Body of pancreas (tissue), 4 donors: ENCODE measurements around the gene FKRP. TPM values are rescaled to one million over a fixed set of nuclear protein-coding genes. Genes with fewer than 3 reads are reported as not detected.

ENCODE experiments used
- ATAC-seq: fragments of 150-250 bp; one replicate; pipeline ENCODE4 v1.9.1; 2016
- DNase-seq, 4 donors: peaks; one replicate each; pipeline ENCODE4 v3.0.0-alpha.2; 2019
- H3K27ac ChIP-seq, 4 donors: fragments of 200-600 bp; sonication (generic); 1 replicate in 3 of 4; 2 replicates in 1 of 4; pipeline versions ENCODE4 v1.5.1 to v1.6.1; 2016 to 2019; ENCODE audit warnings: mild to moderate bottlenecking in 1 of 4, mixed read lengths in 1 of 4, moderate library complexity in 1 of 4
- H3K27me3 ChIP-seq, 2 donors: fragments of 200-600 bp; sonication (generic); one replicate each; pipeline ENCODE4 v1.6.0; 2016; ENCODE audit warnings: mild to moderate bottlenecking in 1 of 2
- H3K36me3 ChIP-seq, 2 donors: fragments of 200-600 bp; sonication (generic); replicated peaks in 1 of 2; 2 replicates each; pipeline ENCODE4 v1.5.1; 2016; ENCODE audit warnings: low read depth in 2 of 2; ENCODE audit not compliant: insufficient read depth in 1 of 2
- H3K4me1 ChIP-seq: fragments of 200-600 bp; sonication (generic); one replicate; pipeline ENCODE4 v1.6.0; 2016
- H3K4me3 ChIP-seq, 2 donors: fragments of 200-600 bp; sonication (generic); 1 replicate in 1 of 2; 2 replicates in 1 of 2; pipeline ENCODE4 v1.5.1; 2016 to 2019
- H3K9me3 ChIP-seq, 3 donors: fragments of 200-600 bp; sonication (generic); 1 replicate in 2 of 3; 2 replicates in 1 of 3; pipeline ENCODE4 v1.5.1; 2016
- CTCF ChIP-seq, 7 experiments: fragments of 450-650 bp in 4 of 7; fragments of 200-600 bp in 3 of 7; sonication (generic) in 3 of 7; IDR thresholded peaks; one replicate each; pipeline ENCODE4 v1.5.1; 2016 to 2019; ENCODE audit warnings: antibody characterized with exemption in 7 of 7
- POLR2A ChIP-seq, 3 donors: fragments of 450-650 bp; IDR thresholded peaks; one replicate each; pipeline ENCODE4 v1.6.1; 2016; ENCODE audit warnings: antibody characterized with exemption in 3 of 3, mild to moderate bottlenecking in 2 of 3
- WGBS, 2 donors: methylation state at CpG; one replicate each; pipeline ENCODE4 v1.1.5; 2017; 5-methylcytosine and 5-hydroxymethylcytosine counted together
- intact Hi-C: fragments of 100-400 bp; cut with DNase I; formaldehyde crosslinking; loops from one replicate; pipeline ENCODE4 v1.15.1; 2023
- total RNA-seq, 2 donors: library from RNA; depleted of rRNA; stranded (reverse); fragments of >200 nt; gene quantifications; one replicate each; pipeline ENCODE4 v1.1.0, GENCODE V29; 2016

Gene FKRP
- total RNA-seq, 2 donors from 2014 or later = 8.8 to 13.2 TPM

GRCh38 chr19:46722421-46723022 lies 23.3 kb upstream of the FKRP start:
- intact Hi-C loops = no loop called here
- Histone ChIP-seq H3K4me3 (no peak overlapping the region), H3K27me3 (no peaks in the 10 kb centered on the region), H3K27ac (no peak overlapping the region), H3K4me1 (peaks cover 10% of the 10 kb centered on the region), H3K36me3 (peaks cover 11 to 31% of the 10 kb centered on the region in 2 donors), H3K9me3 (no peaks in the 10 kb centered on the region)
- DNase-seq (no peak), ATAC-seq (no peak)
- 78 to 88% methylated on average over 9 to 19 of the region's 25 CpGs for WGBS, 2 donors
- no peak for TF ChIP-seq CTCF (IDR thresholded peaks at IDR 0.05)

- Histone ChIP-seq H3K4me1 (peaks cover 5% of the 10 kb centered on the region), H3K27me3 (no peaks in the 10 kb centered on the region), H3K27ac (no peak overlapping the region), H3K4me3 (no peak overlapping the region), H3K36me3 (peaks cover 11 to 31% of the 10 kb centered on the region in 2 donors), H3K9me3 (no peaks in the 10 kb centered on the region)
- no peak for TF ChIP-seq CTCF (IDR thresholded peaks at IDR 0.05)
- TF ChIP-seq POLR2A (IDR thresholded peaks at IDR 0.05) = no peak
- WGBS, 2 donors = 78 to 95% methylated on average over 10 to 11 of the region's 16 CpGs
- DNase-seq (no peak), ATAC-seq (no peak)
- intact Hi-C loops = no loop called here
These were observed 22.8 kb upstream of the FKRP start for GRCh38 chr19:46723023-46723461.

GRCh38 chr19:46723471-46723870 lies 22.4 kb upstream of the FKRP start:
- intact Hi-C loops = no loop called here
- Histone ChIP-seq H3K27me3 (no peaks in the 10 kb centered on the region), H3K4me3 (no peak overlapping the region), H3K36me3 (peaks cover 11 to 31% of the 10 kb centered on the region in 2 donors), H3K9me3 (no peaks in the 10 kb centered on the region), H3K27ac (no peak overlapping the region), H3K4me1 (peaks cover under 1% of the 10 kb centered on the region)
- TF ChIP-seq POLR2A (IDR thresholded peaks at IDR 0.05) (no peak), CTCF (IDR thresholded peaks at IDR 0.05) (no peak)
- WGBS, 2 donors = 96 to 100% methylated on average over 4 to 5 of the region's 6 CpGs
- ATAC-seq = no peak
- DNase-seq = no peak

GRCh38 chr19:46724468-46724867 lies 21.4 kb upstream of the FKRP start:
- intact Hi-C loops = no loop called here
- DNase-seq (no peak), ATAC-seq (no peak)
- 93 to 95% methylated on average over 17 to 20 of the region's 20 CpGs for WGBS, 2 donors
- Histone ChIP-seq H3K27ac (no peak overlapping the region), H3K9me3 (no peaks in the 10 kb centered on the region), H3K27me3 (no peaks in the 10 kb centered on the region), H3K4me3 (no peak overlapping the region), H3K4me1 (no peaks in the 10 kb centered on the region), H3K36me3 (peaks cover 11 to 34% of the 10 kb centered on the region in 2 donors)
- TF ChIP-seq CTCF (IDR thresholded peaks at IDR 0.05) (no peak), POLR2A (IDR thresholded peaks at IDR 0.05) (no peak)
